Small intestine (tissue), 7 donors: ENCODE data around the gene ZMYM2. TPM values are rescaled to one million over a fixed set of nuclear protein-coding genes. Genes with fewer than 3 reads are reported as not detected.
"Not testable (repeated sequence)": the region's sequence is repeated elsewhere in the genome, so short reads cannot be mapped to it uniquely, and the experiment has no call there.

Experiments used
- DNase-seq, 2 donors: peaks; one replicate each; pipeline versions ENCODE4 v3.0.0 to v3.0.0-alpha.2; 2013
- FAIRE-seq: peaks from 2 replicates; lab custom pipeline; 2012; peaks lifted over from hg19 to GRCh38; lab: Jason Lieb, UNC
- H3K27ac ChIP-seq, 3 donors: one replicate each; pipeline ENCODE4 v1.5.1; 2013; ENCODE audit warnings: low read length in 2 of 3, mild to moderate bottlenecking in 2 of 3, control low read depth in 1 of 3, inconsistent platforms in 1 of 3, low read depth in 1 of 3, moderate library complexity in 1 of 3
- H3K27me3 ChIP-seq, 3 donors: one replicate each; pipeline ENCODE4 v1.6.1; 2013; ENCODE audit warnings: low read length in 3 of 3, inconsistent platforms in 1 of 3; ENCODE audit not compliant: control insufficient read depth in 3 of 3, insufficient read depth in 3 of 3
- H3K36me3 ChIP-seq, 3 donors: one replicate each; pipeline ENCODE4 v1.6.1; 2013; ENCODE audit warnings: low read length in 3 of 3, inconsistent platforms in 1 of 3, low read depth in 1 of 3, mild to moderate bottlenecking in 1 of 3, moderate library complexity in 1 of 3; ENCODE audit not compliant: control insufficient read depth in 3 of 3, insufficient read depth in 2 of 3
- H3K4me1 ChIP-seq, 3 donors: one replicate each; pipeline ENCODE4 v1.6.1; 2013; ENCODE audit warnings: low read length in 2 of 3, inconsistent platforms in 1 of 3, low read depth in 1 of 3, mild to moderate bottlenecking in 1 of 3, moderate library complexity in 1 of 3; ENCODE audit not compliant: control insufficient read depth in 3 of 3, insufficient read depth in 2 of 3
- H3K4me3 ChIP-seq, 3 donors: one replicate each; pipeline ENCODE4 v1.5.1; 2013; ENCODE audit warnings: low read length in 3 of 3, control low read depth in 1 of 3, inconsistent platforms in 1 of 3, low read depth in 1 of 3, mild to moderate bottlenecking in 1 of 3, moderate library complexity in 1 of 3
- H3K9me3 ChIP-seq, 2 donors: one replicate each; pipeline ENCODE4 v1.6.1; 2013; ENCODE audit warnings: low read depth in 1 of 2, low read length in 1 of 2; ENCODE audit not compliant: control insufficient read depth in 2 of 2, insufficient read depth in 1 of 2
- WGBS, 3 donors: extraction: QIAGEN DNeasy Blood & Tissue Kit; methylation state at CpG; one replicate each; pipeline ENCODE4 v1.1.7; 2013; 5-methylcytosine and 5-hydroxymethylcytosine counted together
- polyA plus RNA-seq, 4 donors: library from polyadenylated mRNA; stranded (reverse) in 3 of 4; unstranded in 1 of 4; fragments of 200-250 nt in 3 of 4; fragments of 120-200 nt in 1 of 4; gene quantifications; one replicate each; pipeline versions ENCODE4 v1.2.1 to v1.2.3, GENCODE V29; 2013
- donor health status: healthy with polysubstance abuse.
- donor health status: control.
- donor health status: control.
- donor health status: Bipolar disorder and iron deficiency.
- donor health status: healthy.

Gene ZMYM2
- polyA plus RNA-seq, 4 donors = 13.2 to 52.3 (median 17.9) TPM

DNA sequence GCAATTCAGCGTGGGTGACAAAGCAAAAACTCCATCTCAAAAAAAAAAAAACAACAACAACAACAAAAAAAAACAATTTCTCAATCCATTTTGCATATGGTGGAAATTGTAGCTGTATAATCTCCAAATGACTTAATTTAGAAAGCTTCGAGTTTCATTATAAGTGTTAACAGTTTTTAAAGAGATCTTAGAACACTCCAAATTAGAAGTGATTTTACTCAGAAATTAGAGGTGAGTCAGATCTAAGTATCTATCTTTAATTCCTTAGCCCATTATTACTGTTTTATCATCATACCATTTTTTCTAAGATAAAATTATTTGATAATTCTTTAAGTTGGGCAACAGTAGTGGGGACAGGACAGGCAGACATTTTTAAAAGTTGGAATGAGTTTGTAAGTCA lies 60.5 kb downstream of the ZMYM2 start:
- 79 to 88% (median 83%) methylated on average over 2 of the region's 2 CpGs for WGBS, 3 donors

DNA sequence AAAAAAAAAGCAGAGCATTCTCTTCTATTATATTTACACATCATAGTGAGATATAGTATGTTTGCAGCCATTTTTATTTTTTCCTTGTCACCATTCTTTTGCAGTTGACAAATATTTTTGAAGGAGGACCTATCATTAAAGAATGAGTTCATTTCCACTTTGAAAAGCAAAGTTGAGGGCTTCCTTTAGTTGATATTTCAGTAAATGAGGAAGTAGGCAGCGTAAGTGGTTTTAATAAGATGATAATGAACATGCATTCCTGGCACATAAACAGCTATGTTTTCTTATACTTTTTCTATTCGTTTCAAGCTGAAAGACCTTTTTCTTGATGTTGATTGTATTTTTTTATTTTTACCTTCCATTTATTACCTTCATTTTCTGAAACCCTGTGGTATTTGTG lies 66.2 kb downstream of the ZMYM2 start:
- no peak overlapping the region for H3K4me3 ChIP-seq
- FAIRE-seq = no peak
- WGBS, 3 donors = 79 to 88% (median 85%) methylated on average over 2 of the region's 2 CpGs
- no peaks in the 10 kb centered on the region for H3K9me3 ChIP-seq
- H3K36me3 ChIP-seq = peaks cover 0 to 11% (median 8%) of the 10 kb centered on the region in 3 donors
- no peaks in the 10 kb centered on the region for H3K27me3 ChIP-seq
- no peak for DNase-seq
- no peaks in the 10 kb centered on the region for H3K4me1 ChIP-seq
- no peak overlapping the region for H3K27ac ChIP-seq

More for the DNA sequence above, 60.5 kb downstream of the ZMYM2 start:
- Histone ChIP-seq H3K36me3 (peaks cover 0 to 14% (median 12%) of the 10 kb centered on the region in 3 donors), H3K27me3 (no peaks in the 10 kb centered on the region), H3K27ac (no peak overlapping the region), H3K4me1 (no peaks in the 10 kb centered on the region), H3K9me3 (peaks cover 0 to 11% of the 10 kb centered on the region in 2 donors), H3K4me3 (no peak overlapping the region)
- DNase-seq (no peak), FAIRE-seq (no peak)

DNA sequence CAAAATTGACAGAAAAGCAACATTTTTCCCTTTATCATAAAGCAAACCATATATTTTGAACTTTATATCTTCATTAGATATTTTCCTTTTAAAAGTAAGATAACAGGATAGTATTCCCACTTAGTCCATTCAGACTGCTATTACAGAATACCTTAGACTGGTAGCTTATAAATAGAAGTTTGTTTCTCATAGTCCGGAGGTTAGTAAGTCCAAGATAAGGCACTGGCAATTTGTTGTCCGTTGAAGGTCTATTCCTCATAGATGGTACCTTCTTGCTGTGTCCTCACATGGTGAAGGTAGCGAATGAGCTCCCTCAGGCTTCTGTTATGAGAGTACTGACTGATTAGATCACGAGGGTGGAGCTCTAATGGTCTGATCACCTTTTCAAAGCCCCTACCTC lies 70.4 kb downstream of the ZMYM2 start:
- Histone ChIP-seq H3K27me3 (no peaks in the 10 kb centered on the region), H3K4me3 (no peak overlapping the region), H3K36me3 (peaks cover 0 to 14% (median 7%) of the 10 kb centered on the region in 3 donors), H3K27ac (no peak overlapping the region), H3K9me3 (no peaks in the 10 kb centered on the region), H3K4me1 (no peaks in the 10 kb centered on the region)
- FAIRE-seq (no peak), DNase-seq (no peak)
- WGBS, 3 donors = 68 to 89% (median 81%) methylated on average over 4 of the region's 4 CpGs

DNA sequence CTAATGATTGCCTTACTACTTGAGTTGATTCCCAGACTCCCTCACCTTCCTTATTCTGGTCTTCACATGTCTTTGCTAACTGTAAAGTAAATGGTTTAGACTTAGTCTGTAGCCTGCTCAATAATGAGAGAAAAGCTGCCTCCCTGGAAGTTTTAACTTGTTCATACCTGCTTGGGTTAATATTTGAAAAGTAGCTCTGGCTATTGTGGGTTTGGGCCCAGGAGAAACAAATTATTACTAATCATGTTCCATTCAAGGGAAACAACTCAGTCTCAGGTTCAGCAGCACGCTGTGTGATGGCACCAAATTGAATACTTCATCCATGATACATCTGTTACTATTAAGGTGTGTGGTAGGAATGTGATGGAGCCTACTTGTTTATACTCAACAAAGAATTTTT lies 75.0 kb downstream of the ZMYM2 start:
- 96 to 100% (median 97%) methylated on average over 1 of the region's 1 CpG for WGBS, 3 donors
- DNase-seq = no peak

DNA sequence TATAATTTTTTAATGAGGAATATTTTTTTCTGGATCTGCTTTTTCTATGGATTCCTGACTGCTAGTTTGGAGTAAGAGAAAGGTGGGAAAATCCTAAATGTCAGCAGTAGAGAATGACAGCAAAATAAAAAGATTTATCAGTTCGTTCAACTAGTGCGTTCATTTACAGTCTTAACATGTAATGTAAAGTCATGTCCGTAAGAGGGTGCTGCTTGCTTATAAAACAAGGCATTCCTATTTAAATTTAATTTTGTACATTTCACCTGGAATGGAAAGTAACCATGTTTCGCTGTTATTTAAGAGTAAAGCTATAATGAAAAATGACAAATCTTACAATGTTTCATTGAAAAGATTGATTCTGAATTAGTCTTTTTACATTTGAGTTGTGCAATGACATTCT lies 76.6 kb downstream of the ZMYM2 start:
- DNase-seq (no peak), FAIRE-seq (no peak)
- peaks cover 2 to 15% (median 11%) of the 10 kb centered on the region in 3 donors for H3K36me3 ChIP-seq
- no peak overlapping the region for H3K4me3 ChIP-seq
- 80 to 88% (median 85%) methylated on average over 4 of the region's 4 CpGs for WGBS, 3 donors
- H3K4me1 ChIP-seq = no peaks in the 10 kb centered on the region
- no peak overlapping the region for H3K27ac ChIP-seq
- H3K9me3 ChIP-seq = no peaks in the 10 kb centered on the region
- H3K27me3 ChIP-seq = no peaks in the 10 kb centered on the region

More for the DNA sequence above, 75.0 kb downstream of the ZMYM2 start:
- H3K36me3 ChIP-seq = peaks cover 2 to 15% (median 12%) of the 10 kb centered on the region in 3 donors
- no peaks in the 10 kb centered on the region for H3K4me1 ChIP-seq
- H3K4me3 ChIP-seq = no peak overlapping the region
- H3K9me3 ChIP-seq = no peaks in the 10 kb centered on the region
- H3K27ac ChIP-seq = no peak overlapping the region
- H3K27me3 ChIP-seq = no peaks in the 10 kb centered on the region
- no peak for FAIRE-seq

DNA sequence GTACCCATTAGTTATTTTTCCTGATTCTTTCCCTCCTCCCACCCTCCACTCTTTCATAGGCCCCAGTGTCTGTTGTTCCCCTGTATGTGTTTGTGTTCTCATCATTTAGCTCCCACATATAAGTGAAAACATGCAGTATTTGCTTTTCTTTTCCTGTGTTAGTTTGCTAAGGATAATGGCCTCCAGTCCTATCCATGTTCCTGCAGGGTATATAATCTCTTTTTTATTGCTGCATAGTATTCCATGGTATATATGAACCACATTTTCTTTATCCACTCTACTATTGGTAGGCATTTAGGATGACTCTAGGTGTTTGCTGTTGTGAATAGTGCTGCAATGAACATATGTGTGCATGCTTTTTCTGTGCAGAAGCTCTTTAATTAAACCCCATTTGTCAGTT lies 79.4 kb downstream of the ZMYM2 start:
- H3K4me1 ChIP-seq = no peaks in the 10 kb centered on the region
- FAIRE-seq (no peak), DNase-seq (no peak)
- H3K27me3 ChIP-seq = no peaks in the 10 kb centered on the region
- H3K4me3 ChIP-seq = no peak overlapping the region
- H3K27ac ChIP-seq = no peak overlapping the region
- peaks cover 2 to 11% (median 7%) of the 10 kb centered on the region in 3 donors for H3K36me3 ChIP-seq
- no peaks in the 10 kb centered on the region for H3K9me3 ChIP-seq

DNA sequence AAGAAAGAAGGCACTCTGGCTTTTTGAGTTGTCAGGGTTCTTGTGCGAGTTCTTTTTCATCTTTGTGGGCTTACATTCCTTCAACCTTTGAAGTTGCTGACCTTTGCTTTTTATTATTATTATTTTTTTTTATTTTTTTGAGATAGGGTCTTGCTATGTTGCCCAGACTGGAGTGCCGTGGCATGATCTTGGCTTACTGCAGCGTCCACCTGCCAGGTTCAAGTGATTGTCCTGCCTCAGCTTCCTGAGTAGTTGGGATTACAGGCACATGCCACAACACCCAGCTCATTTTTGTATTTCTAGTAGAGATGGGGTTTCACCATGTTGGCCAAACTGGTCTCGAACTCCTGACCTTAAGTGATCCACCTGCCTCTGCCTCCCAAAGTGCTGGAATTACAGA lies 84.1 kb downstream of the ZMYM2 start:
- peaks cover 6 to 24% (median 12%) of the 10 kb centered on the region in 3 donors for H3K36me3 ChIP-seq
- not testable (repeated sequence) for FAIRE-seq, H3K27me3 ChIP-seq, H3K9me3 ChIP-seq, H3K27ac ChIP-seq, H3K4me1 ChIP-seq, H3K4me3 ChIP-seq, DNase-seq
- 97 to 98% (median 97%) methylated on average over 4 of the region's 4 CpGs for WGBS, 3 donors

DNA sequence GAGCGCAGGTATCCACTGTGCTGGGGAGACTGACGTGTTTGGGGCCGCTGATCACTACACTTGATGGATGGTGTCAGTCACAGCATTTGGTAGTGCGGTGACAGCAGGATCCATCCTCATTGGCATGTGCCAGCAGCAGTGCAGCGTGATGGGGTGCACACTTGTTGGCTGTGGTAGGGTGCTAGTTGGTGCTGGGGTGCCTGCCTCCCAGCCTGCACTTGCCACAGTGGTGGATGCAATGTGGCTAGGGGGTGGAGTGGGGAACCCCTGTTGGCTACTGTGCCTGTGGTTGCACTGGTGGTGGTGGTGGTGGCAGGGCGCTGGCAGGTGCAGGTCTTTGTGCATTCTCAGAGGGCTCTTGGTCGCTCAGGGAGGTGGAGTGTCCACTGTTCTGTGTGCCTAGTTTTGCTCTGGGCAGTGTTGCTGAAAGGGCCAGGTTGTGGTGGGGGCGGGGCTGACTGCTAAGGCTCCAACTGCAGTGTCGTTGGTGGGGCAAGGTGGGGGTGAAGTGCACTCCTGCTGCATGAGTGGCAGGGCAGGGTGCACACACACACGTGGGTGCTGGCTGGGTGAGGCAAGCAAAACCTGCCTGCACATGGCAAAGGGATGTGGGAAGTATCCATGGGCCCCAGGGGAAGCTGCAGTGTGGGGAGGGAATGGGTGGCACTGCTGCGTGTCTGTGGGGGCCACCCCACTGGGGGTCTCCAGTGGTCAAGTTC lies 84.8 kb downstream of the ZMYM2 start:
- Histone ChIP-seq H3K4me3 (no peak overlapping the region), H3K27ac (no peak overlapping the region), H3K9me3 (no peaks in the 10 kb centered on the region), H3K36me3 (peaks cover 1 to 24% (median 11%) of the 10 kb centered on the region in 3 donors), H3K27me3 (no peaks in the 10 kb centered on the region), H3K4me1 (no peaks in the 10 kb centered on the region)
- WGBS, 3 donors = 82 to 89% (median 85%) methylated on average over 11 of the region's 11 CpGs
- DNase-seq (peak in 1 of 2 donors; percentile 5), FAIRE-seq (no peak)
